Activated T-helper 1 cell treated with anti-CD3 and anti-CD28 coated beads, Interleukin-12 subunit alpha, Interleukin-12 subunit beta, Interleukin-2, Interleukin-4 antibody, amounts not matched to agents 30 ng/mL and 10 ng/mL and 1 ng/mL, durations not matched to agents 14 hours and 24 hours and 36 hours (primary cell): ENCODE measurements around the gene MAML2. TPM values are rescaled to one million over a fixed set of nuclear protein-coding genes. Genes with fewer than 3 reads are reported as not detected.

Source experiments
- DNase-seq: peaks from one replicate; pipeline ENCODE4 v3.0.0; 2021; ENCODE audit warnings: low spot score
- H3K27ac Mint-ChIP-seq: one replicate; pipeline ENCODE4 v1.8.0; 2021; ENCODE audit warnings: mild to moderate bottlenecking, mixed read lengths
- H3K27me3 Mint-ChIP-seq: one replicate; pipeline ENCODE4 v1.8.0; 2022; ENCODE audit warnings: mild to moderate bottlenecking, moderate library complexity, mixed read lengths; ENCODE audit not compliant: insufficient read depth
- H3K36me3 Mint-ChIP-seq: one replicate; pipeline ENCODE4 v1.8.0; 2021; ENCODE audit warnings: low read depth, mixed read lengths
- H3K4me1 Mint-ChIP-seq: one replicate; pipeline ENCODE4 v1.8.0; 2021; ENCODE audit warnings: low read depth, mixed read lengths
- H3K4me3 Mint-ChIP-seq: one replicate; pipeline ENCODE4 v1.8.0; 2021; ENCODE audit warnings: mild to moderate bottlenecking, moderate library complexity, mixed read lengths
- H3K9me3 Mint-ChIP-seq: one replicate; pipeline ENCODE4 v1.8.0; 2021; ENCODE audit warnings: mixed read lengths
- intact Hi-C: fragments of 100-400 bp; cut with micrococcal nuclease; formaldehyde crosslinking; loops from one replicate; pipeline ENCODE4 v1.15.1; 2024
- total RNA-seq: library from RNA; stranded (reverse); gene quantifications from 2 replicates; pipeline ENCODE4 v1.2.3, GENCODE V29; 2022

Gene MAML2
- total RNA-seq, 1 donor from 2014 or later, result 10.0 TPM

GRCh38 chr11:96334219-96334618 lies 8.8 kb downstream of the MAML2 start:
- Mint-ChIP-seq H3K4me3 (no peak overlapping the region), H3K4me1 (peaks cover 81% of the 10 kb centered on the region), H3K27ac (no peak overlapping the region), H3K36me3 (peaks cover 28% of the 10 kb centered on the region), H3K27me3 (no peaks in the 10 kb centered on the region), H3K9me3 (no peaks in the 10 kb centered on the region)
- DNase-seq, result no peak
- intact Hi-C loops, result no loop called here

GRCh38 chr11:96333191-96333719 lies 9.7 kb downstream of the MAML2 start:
- no peaks in the 10 kb centered on the region for H3K9me3 Mint-ChIP-seq
- H3K27me3 Mint-ChIP-seq, result no peaks in the 10 kb centered on the region
- peaks cover 33% of the 10 kb centered on the region for H3K36me3 Mint-ChIP-seq
- intact Hi-C loops, result no loop called here
- H3K4me3 Mint-ChIP-seq, result no peak overlapping the region
- peaks cover 81% of the 10 kb centered on the region for H3K4me1 Mint-ChIP-seq
- DNase-seq, result no peak
- H3K27ac Mint-ChIP-seq, result no peak overlapping the region

GRCh38 chr11:96332126-96332771 lies 10.7 kb downstream of the MAML2 start:
- H3K36me3 Mint-ChIP-seq, result peaks cover 32% of the 10 kb centered on the region
- intact Hi-C loops, result no loop called here
- peak overlapping the region; percentile 5 for H3K4me3 Mint-ChIP-seq
- no peak for DNase-seq
- H3K27me3 Mint-ChIP-seq, result no peaks in the 10 kb centered on the region
- peaks cover 72% of the 10 kb centered on the region for H3K4me1 Mint-ChIP-seq
- peak overlapping the region; percentile 31 for H3K27ac Mint-ChIP-seq
- H3K9me3 Mint-ChIP-seq, result no peaks in the 10 kb centered on the region

- H3K4me1 Mint-ChIP-seq, result peaks cover 67% of the 10 kb centered on the region
- intact Hi-C loops, result no loop called here
- no peak overlapping the region for H3K4me3 Mint-ChIP-seq
- H3K27me3 Mint-ChIP-seq, result no peaks in the 10 kb centered on the region
- no peak for DNase-seq
- H3K9me3 Mint-ChIP-seq, result no peaks in the 10 kb centered on the region
- H3K27ac Mint-ChIP-seq, result no peak overlapping the region
- peaks cover 32% of the 10 kb centered on the region for H3K36me3 Mint-ChIP-seq
Measured at GRCh38 chr11:96331699-96332116, 11.3 kb downstream of the MAML2 start.

GRCh38 chr11:96330511-96330859 lies 12.5 kb downstream of the MAML2 start:
- intact Hi-C loops, result no loop called here
- Mint-ChIP-seq H3K36me3 (peaks cover 29% of the 10 kb centered on the region), H3K27ac (peak overlapping the region; percentile 18)

GRCh38 chr11:96329855-96330510 lies 13.0 kb downstream of the MAML2 start:
- peaks cover 65% of the 10 kb centered on the region for H3K4me1 Mint-ChIP-seq
- no peak overlapping the region for H3K4me3 Mint-ChIP-seq
- H3K27ac Mint-ChIP-seq, result peak overlapping the region; percentile 47
- H3K36me3 Mint-ChIP-seq, result peaks cover 27% of the 10 kb centered on the region
- no peaks in the 10 kb centered on the region for H3K27me3 Mint-ChIP-seq
- intact Hi-C loops, result loop anchor here (1.0 to 2.0 kb wide), 2 partner anchors 9 to 23 kb away; no protein-coding TSS in a partner anchor
- DNase-seq, result no peak
- H3K9me3 Mint-ChIP-seq, result no peaks in the 10 kb centered on the region

More at GRCh38 chr11:96330511-96330859, 12.5 kb downstream of the MAML2 start:
- DNase-seq, result no peak
- no peaks in the 10 kb centered on the region for H3K27me3 Mint-ChIP-seq
- H3K4me3 Mint-ChIP-seq, result no peak overlapping the region
- no peaks in the 10 kb centered on the region for H3K9me3 Mint-ChIP-seq
- H3K4me1 Mint-ChIP-seq, result peaks cover 63% of the 10 kb centered on the region

- Mint-ChIP-seq H3K27ac (peak overlapping the region; percentile 47), H3K27me3 (no peaks in the 10 kb centered on the region), H3K4me3 (peak overlapping the region; percentile 11), H3K9me3 (no peaks in the 10 kb centered on the region), H3K36me3 (peaks cover 27% of the 10 kb centered on the region), H3K4me1 (peaks cover 63% of the 10 kb centered on the region)
- no peak for DNase-seq
- intact Hi-C loops, result loop anchor here (1.0 to 2.0 kb wide), 2 partner anchors 10 to 23 kb away; no protein-coding TSS in a partner anchor
Measured at GRCh38 chr11:96329419-96329818, 13.6 kb downstream of the MAML2 start.

GRCh38 chr11:96328395-96329010 lies 14.5 kb downstream of the MAML2 start:
- DNase-seq, result no peak
- Mint-ChIP-seq H3K4me1 (peaks cover 57% of the 10 kb centered on the region), H3K4me3 (no peak overlapping the region), H3K27me3 (no peaks in the 10 kb centered on the region), H3K9me3 (no peaks in the 10 kb centered on the region), H3K27ac (no peak overlapping the region), H3K36me3 (peaks cover 24% of the 10 kb centered on the region)
- intact Hi-C loops, result loop anchor here (1.0 to 2.0 kb wide), 2 partner anchors 11 to 22 kb away; no protein-coding TSS in a partner anchor

- Mint-ChIP-seq H3K4me1 (peaks cover 42% of the 10 kb centered on the region), H3K9me3 (no peaks in the 10 kb centered on the region), H3K27me3 (no peaks in the 10 kb centered on the region), H3K4me3 (no peak overlapping the region), H3K27ac (no peak overlapping the region), H3K36me3 (peaks cover 27% of the 10 kb centered on the region)
- intact Hi-C loops, result no loop called here
- no peak for DNase-seq
Measured at GRCh38 chr11:96326959-96327358, 16.0 kb downstream of the MAML2 start.

- Mint-ChIP-seq H3K4me1 (peaks cover 34% of the 10 kb centered on the region), H3K9me3 (no peaks in the 10 kb centered on the region), H3K27ac (no peak overlapping the region), H3K4me3 (no peak overlapping the region), H3K36me3 (peaks cover 32% of the 10 kb centered on the region), H3K27me3 (no peaks in the 10 kb centered on the region)
- intact Hi-C loops, result no loop called here
- no peak for DNase-seq
Measured at GRCh38 chr11:96324912-96325311, 18.1 kb downstream of the MAML2 start.

GRCh38 chr11:96323642-96323985 lies 19.4 kb downstream of the MAML2 start:
- Mint-ChIP-seq H3K27me3 (no peaks in the 10 kb centered on the region), H3K4me1 (peaks cover 30% of the 10 kb centered on the region), H3K27ac (no peak overlapping the region), H3K4me3 (no peak overlapping the region), H3K36me3 (peaks cover 26% of the 10 kb centered on the region), H3K9me3 (no peaks in the 10 kb centered on the region)
- intact Hi-C loops, result no loop called here
- no peak for DNase-seq

GRCh38 chr11:96322775-96323641 lies 20.0 kb downstream of the MAML2 start:
- intact Hi-C loops, result no loop called here
- no peaks in the 10 kb centered on the region for H3K27me3 Mint-ChIP-seq
- peaks cover 30% of the 10 kb centered on the region for H3K36me3 Mint-ChIP-seq
- peaks cover 32% of the 10 kb centered on the region for H3K4me1 Mint-ChIP-seq
- DNase-seq, result no peak
- H3K4me3 Mint-ChIP-seq, result no peak overlapping the region
- no peak overlapping the region for H3K27ac Mint-ChIP-seq
- H3K9me3 Mint-ChIP-seq, result no peaks in the 10 kb centered on the region
